HG03095 (cell line): Measurements from ENCODE around the gene SEC63.
A peak's percentile ranks its signal among the peaks of the same experiment; 100 is the strongest.

ENCODE experiments used
- ATAC-seq: cut with Tn5 transposase; IDR thresholded peaks from one replicate; pipeline ENCODE4 v1.9.1; 2021; ENCODE audit warnings: moderate library complexity; ENCODE audit not compliant: unreplicated experiment

The SEC63 gene

DNA sequence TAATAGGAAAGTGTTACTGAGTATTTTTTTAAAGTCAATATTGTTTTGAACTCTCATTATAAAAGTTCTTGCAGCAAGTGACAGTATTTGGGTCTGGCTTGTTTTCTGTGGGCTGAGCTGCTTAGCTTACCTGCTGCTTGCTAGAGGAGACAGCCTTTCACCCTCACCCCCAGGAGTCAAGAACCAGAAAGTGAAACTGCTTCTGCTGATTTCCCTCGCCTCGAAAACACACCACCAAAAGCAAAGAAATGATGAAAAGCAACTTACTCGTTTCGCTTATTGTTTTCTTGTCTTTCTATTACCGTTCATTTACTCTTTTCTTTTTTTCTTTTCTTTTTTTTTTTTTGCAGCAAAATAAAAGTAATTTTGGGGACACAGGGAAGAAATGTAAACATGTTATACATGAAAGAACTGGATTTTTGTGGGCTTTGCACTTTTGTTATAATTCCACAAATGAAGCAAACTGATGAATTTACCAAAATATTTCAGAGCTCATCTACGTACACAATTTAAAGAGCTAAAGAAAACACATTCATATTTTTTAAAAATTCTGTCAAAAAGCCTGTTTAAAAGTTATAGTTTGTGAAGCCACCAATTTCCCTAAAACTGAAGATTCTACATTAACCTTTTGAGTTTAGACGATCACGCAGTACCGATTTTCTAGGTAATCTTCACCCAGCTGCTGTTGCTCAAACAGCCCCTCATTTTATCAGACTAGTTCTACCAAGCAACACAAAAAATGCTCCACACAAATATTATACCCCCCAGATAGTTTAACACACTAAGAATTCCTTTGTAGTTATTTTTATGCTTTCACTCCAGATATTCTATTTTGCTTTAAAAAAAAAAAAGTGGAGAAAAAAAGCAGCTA, 135.6 kb downstream of the SEC63 start:
- ATAC-seq = peak; percentile 56

GRCh38 chr6:107821591-107821990, 136.4 kb downstream of the SEC63 start:
- ATAC-seq = no peak

- ATAC-seq = no peak
These were observed 137.4 kb downstream of the SEC63 start for GRCh38 chr6:107820338-107821261.

DNA sequence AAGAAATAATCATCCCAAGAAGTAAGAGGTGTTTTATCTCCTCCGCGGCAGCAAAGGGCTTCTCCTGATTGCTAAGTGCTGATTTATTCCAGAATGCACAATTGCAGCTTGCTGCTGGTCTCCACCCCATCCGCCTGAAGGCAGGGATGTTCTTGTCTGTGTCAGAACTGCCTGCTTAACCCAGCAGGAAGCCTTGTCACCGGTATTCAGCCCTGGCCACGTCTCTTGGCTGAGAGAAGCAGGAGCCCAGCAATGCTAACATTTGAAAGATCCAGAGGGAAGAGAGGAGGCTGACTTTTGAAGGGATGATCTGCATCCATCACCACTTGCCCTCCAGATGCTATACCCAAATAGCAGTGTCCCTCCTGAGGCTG, 138.1 kb downstream of the SEC63 start:
- ATAC-seq = no peak

DNA sequence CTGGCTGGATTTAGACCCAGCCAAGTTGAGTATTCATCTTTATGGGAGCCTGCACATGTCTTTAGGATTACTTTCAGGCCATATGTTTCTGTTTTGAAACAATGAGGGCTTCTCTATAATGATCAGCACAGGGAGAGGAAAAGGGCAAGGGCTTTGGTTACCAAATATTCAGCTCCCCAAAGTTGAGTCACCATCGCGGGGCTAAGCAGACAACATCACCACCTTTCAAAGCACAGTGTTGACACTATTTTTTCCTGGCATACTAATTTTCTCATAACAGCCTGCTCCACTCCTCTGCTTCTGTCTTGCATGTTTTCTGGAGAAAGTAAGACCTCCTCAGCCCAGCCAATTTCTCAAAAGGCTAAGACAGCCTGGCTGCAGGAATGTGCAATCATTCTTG, 138.8 kb downstream of the SEC63 start:
- ATAC-seq = no peak

DNA sequence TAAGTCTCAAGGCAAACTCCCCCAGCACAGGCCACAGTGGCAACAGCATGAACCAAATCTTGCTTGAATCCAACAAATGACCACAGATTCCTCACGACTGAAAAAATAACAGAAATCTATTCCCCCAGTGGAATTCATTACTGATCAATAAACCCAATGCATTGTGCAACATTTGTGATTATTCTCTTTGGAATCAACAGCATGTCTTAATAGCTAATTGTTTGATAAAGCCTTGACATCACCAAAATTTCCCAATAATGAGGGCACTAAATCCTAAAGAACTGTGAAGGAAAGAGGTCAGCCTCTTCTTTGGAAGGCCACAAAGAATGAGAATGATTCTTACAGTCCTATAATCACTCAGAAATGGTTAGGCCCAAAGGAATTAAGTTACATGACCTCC, 139.7 kb downstream of the SEC63 start:
- ATAC-seq = no peak

DNA sequence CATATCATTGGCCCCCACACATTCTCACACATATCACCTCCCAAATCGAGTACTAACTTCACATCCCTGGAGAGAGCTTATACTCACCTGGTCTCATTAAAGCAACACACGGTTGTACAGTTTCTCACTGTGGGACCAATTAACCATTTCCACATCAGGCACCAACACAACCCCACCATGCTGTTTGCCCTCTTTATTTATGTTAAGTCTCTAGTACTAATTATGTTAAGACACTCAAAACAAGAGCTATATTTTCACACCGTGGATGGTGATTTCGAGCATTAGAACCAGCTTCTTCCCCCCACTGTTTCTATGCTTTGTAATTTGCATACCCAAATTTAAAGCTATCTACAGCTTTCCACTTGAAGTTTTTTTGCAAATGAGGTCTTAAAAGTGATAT, 140.2 kb downstream of the SEC63 start:
- no peak for ATAC-seq
